ENCODE measurements around the gene CAPZA2.

CAPZA2 gene

DNA sequence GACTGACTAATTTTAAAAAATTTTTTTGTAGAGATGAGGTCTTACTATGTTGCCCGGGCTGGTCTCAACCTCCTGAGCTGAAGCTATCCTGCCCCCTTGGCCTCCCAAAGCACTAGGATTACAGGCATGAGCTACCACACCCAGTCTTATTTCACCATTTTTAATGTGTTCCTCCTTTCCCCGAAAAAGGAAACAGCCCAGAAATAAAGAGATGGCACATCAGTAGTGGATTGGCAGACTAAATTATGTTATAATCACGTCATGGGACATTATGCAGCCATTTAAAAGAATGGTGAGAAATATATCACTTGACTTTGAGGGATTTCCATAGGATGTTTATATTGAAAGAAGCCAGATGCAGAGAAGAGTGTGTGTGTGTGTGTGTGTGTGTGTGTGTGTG, 40.5 kb downstream of the CAPZA2 start:
- Histone ChIP-seq H3K9me3 (ENCODE audit: control insufficient read depth, low read length) (no peaks in the 10 kb centered on the region), H3K4me3 (ENCODE audit: insufficient read depth, low read depth, low read length, poor library complexity, severe bottlenecking) (no peak overlapping the region), H3K36me3 (ENCODE audit: control insufficient read depth, insufficient read depth, low read length) (peaks cover 17% of the 10 kb centered on the region), H3K4me1 (ENCODE audit: control insufficient read depth, insufficient read depth, low read length, poor library complexity, severe bottlenecking) (no peaks in the 10 kb centered on the region), H3K27me3 (replicated peaks; ENCODE audit: control insufficient read depth, insufficient read depth, low read length, poor library complexity, severe bottlenecking) (no peaks in the 10 kb centered on the region), H3K27ac (ENCODE audit: insufficient read depth, low read length, poor library complexity, severe bottlenecking) (no peak overlapping the region)
- DNase-seq = no peak

- no peaks in the 10 kb centered on the region for H3K4me1 ChIP-seq (ENCODE audit: control insufficient read depth, insufficient read depth, low read length, poor library complexity, severe bottlenecking)
- peaks cover 15% of the 10 kb centered on the region for H3K36me3 ChIP-seq (ENCODE audit: control insufficient read depth, insufficient read depth, low read length)
- no peaks in the 10 kb centered on the region for H3K27me3 ChIP-seq (replicated peaks; ENCODE audit: control insufficient read depth, insufficient read depth, low read length, poor library complexity, severe bottlenecking)
- H3K4me3 ChIP-seq (ENCODE audit: insufficient read depth, low read depth, low read length, poor library complexity, severe bottlenecking) = no peak overlapping the region
- no peak overlapping the region for H3K27ac ChIP-seq (ENCODE audit: insufficient read depth, low read length, poor library complexity, severe bottlenecking)
- DNase-seq = no peak
- no peaks in the 10 kb centered on the region for H3K9me3 ChIP-seq (ENCODE audit: control insufficient read depth, low read length)
Measured at GRCh38 chr7:116906391-116906790, 44.0 kb downstream of the CAPZA2 start.

GRCh38 chr7:116910383-116910782, 48.0 kb downstream of the CAPZA2 start:
- Histone ChIP-seq H3K27ac (ENCODE audit: insufficient read depth, low read length, poor library complexity, severe bottlenecking) (no peak overlapping the region), H3K9me3 (ENCODE audit: control insufficient read depth, low read length) (no peaks in the 10 kb centered on the region), H3K36me3 (ENCODE audit: control insufficient read depth, insufficient read depth, low read length) (peaks cover 33% of the 10 kb centered on the region), H3K4me3 (ENCODE audit: insufficient read depth, low read depth, low read length, poor library complexity, severe bottlenecking) (no peak overlapping the region), H3K27me3 (replicated peaks; ENCODE audit: control insufficient read depth, insufficient read depth, low read length, poor library complexity, severe bottlenecking) (no peaks in the 10 kb centered on the region), H3K4me1 (ENCODE audit: control insufficient read depth, insufficient read depth, low read length, poor library complexity, severe bottlenecking) (no peaks in the 10 kb centered on the region)
- DNase-seq = no peak

DNA sequence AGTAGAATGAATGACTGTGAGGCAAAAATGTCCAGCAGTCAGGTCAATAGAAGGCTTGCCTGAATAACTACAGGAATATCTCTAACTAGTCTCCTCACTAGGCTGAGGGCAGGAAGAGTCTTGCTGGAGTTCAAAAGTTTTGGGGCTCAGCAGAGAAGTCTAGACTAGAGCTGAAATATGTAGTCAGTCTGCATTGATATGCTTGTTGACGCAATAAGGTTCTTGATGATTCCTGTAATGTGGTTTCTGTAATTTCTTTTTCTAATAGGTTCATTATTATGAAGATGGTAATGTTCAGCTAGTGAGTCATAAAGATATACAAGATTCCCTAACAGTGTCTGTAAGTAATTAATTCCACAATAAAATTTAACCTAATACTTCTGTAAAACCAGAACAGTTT, 49.4 kb downstream of the CAPZA2 start:
- Histone ChIP-seq H3K27ac (ENCODE audit: insufficient read depth, low read length, poor library complexity, severe bottlenecking) (no peak overlapping the region), H3K9me3 (ENCODE audit: control insufficient read depth, low read length) (no peaks in the 10 kb centered on the region), H3K4me1 (ENCODE audit: control insufficient read depth, insufficient read depth, low read length, poor library complexity, severe bottlenecking) (no peaks in the 10 kb centered on the region), H3K36me3 (ENCODE audit: control insufficient read depth, insufficient read depth, low read length) (peaks cover 35% of the 10 kb centered on the region), H3K27me3 (replicated peaks; ENCODE audit: control insufficient read depth, insufficient read depth, low read length, poor library complexity, severe bottlenecking) (no peaks in the 10 kb centered on the region), H3K4me3 (ENCODE audit: insufficient read depth, low read depth, low read length, poor library complexity, severe bottlenecking) (no peak overlapping the region)
- DNase-seq = no peak

DNA sequence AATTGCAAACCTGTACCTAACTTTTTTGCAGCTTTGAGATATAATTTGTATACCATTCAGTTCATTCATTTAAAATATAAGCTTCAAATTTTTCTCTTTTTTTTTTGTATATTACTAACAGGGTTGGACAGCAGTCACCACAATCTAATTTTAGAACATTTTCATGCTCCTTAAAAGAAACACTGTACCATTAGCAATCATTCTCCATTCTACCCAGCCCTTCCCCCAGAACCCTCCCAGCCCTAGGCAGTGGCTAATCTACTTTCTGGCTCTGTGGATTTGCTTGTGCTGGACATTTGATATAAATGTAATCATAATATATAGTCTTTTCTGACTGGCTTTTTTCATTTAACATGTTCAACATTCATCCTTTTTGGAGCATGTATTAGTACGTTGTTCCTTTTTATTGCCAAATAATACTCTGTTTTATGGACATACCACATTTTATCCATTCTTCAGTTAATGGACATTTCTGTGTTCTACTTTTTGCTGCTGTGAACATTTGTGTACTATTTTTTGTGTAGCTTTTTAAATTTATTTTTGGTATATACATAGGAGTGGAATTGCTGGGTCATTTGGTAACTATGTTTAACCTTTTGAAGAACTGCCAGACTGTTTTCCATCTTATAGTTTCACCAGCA, 50.0 kb downstream of the CAPZA2 start:
- DNase-seq = no peak
- H3K4me1 ChIP-seq (ENCODE audit: control insufficient read depth, insufficient read depth, low read length, poor library complexity, severe bottlenecking) = no peaks in the 10 kb centered on the region
- no peak overlapping the region for H3K27ac ChIP-seq (ENCODE audit: insufficient read depth, low read length, poor library complexity, severe bottlenecking)
- peaks cover 38% of the 10 kb centered on the region for H3K36me3 ChIP-seq (ENCODE audit: control insufficient read depth, insufficient read depth, low read length)
- H3K4me3 ChIP-seq (ENCODE audit: insufficient read depth, low read depth, low read length, poor library complexity, severe bottlenecking) = no peak overlapping the region
- no peaks in the 10 kb centered on the region for H3K9me3 ChIP-seq (ENCODE audit: control insufficient read depth, low read length)
- no peaks in the 10 kb centered on the region for H3K27me3 ChIP-seq (replicated peaks; ENCODE audit: control insufficient read depth, insufficient read depth, low read length, poor library complexity, severe bottlenecking)

DNA sequence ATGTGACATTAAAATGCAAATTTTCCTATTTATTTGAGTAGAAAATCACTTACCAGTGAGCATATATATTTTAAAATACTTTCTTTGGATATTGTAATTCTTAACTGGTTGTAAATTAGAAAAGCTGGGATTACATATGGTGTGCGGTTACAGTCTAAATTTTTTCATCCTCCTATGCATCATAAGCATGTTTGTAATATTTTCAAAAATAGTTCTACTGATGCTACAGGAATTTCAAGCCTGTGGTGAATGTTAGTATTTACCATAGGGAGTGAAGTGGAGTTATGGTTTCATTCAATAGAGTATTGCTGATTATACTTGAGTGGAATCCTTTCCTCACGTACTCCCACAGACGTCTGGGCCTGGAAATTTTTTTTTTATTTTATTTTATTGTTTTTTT, 56.3 kb downstream of the CAPZA2 start:
- H3K9me3 ChIP-seq (ENCODE audit: control insufficient read depth, low read length) = no peaks in the 10 kb centered on the region
- no peak overlapping the region for H3K4me3 ChIP-seq (ENCODE audit: insufficient read depth, low read depth, low read length, poor library complexity, severe bottlenecking)
- DNase-seq = no peak
- H3K27ac ChIP-seq (ENCODE audit: insufficient read depth, low read length, poor library complexity, severe bottlenecking) = no peak overlapping the region
- H3K27me3 ChIP-seq (replicated peaks; ENCODE audit: control insufficient read depth, insufficient read depth, low read length, poor library complexity, severe bottlenecking) = no peaks in the 10 kb centered on the region
- H3K4me1 ChIP-seq (ENCODE audit: control insufficient read depth, insufficient read depth, low read length, poor library complexity, severe bottlenecking) = no peaks in the 10 kb centered on the region
- H3K36me3 ChIP-seq (ENCODE audit: control insufficient read depth, insufficient read depth, low read length) = peaks cover 23% of the 10 kb centered on the region

GRCh38 chr7:116920359-116920758, 58.0 kb downstream of the CAPZA2 start:
- DNase-seq = no peak

GRCh38 chr7:116922545-116922944, 60.2 kb downstream of the CAPZA2 start:
- Histone ChIP-seq H3K4me1 (ENCODE audit: control insufficient read depth, insufficient read depth, low read length, poor library complexity, severe bottlenecking) (no peaks in the 10 kb centered on the region), H3K36me3 (ENCODE audit: control insufficient read depth, insufficient read depth, low read length) (peaks cover 6% of the 10 kb centered on the region), H3K4me3 (ENCODE audit: insufficient read depth, low read depth, low read length, poor library complexity, severe bottlenecking) (no peak overlapping the region), H3K27ac (ENCODE audit: insufficient read depth, low read length, poor library complexity, severe bottlenecking) (no peak overlapping the region), H3K9me3 (ENCODE audit: control insufficient read depth, low read length) (no peaks in the 10 kb centered on the region), H3K27me3 (replicated peaks; ENCODE audit: control insufficient read depth, insufficient read depth, low read length, poor library complexity, severe bottlenecking) (no peaks in the 10 kb centered on the region)
- DNase-seq = no peak

More at GRCh38 chr7:116920359-116920758, 58.0 kb downstream of the CAPZA2 start:
- Histone ChIP-seq H3K9me3 (ENCODE audit: control insufficient read depth, low read length) (no peaks in the 10 kb centered on the region), H3K27ac (ENCODE audit: insufficient read depth, low read length, poor library complexity, severe bottlenecking) (no peak overlapping the region), H3K4me1 (ENCODE audit: control insufficient read depth, insufficient read depth, low read length, poor library complexity, severe bottlenecking) (no peaks in the 10 kb centered on the region), H3K4me3 (ENCODE audit: insufficient read depth, low read depth, low read length, poor library complexity, severe bottlenecking) (no peak overlapping the region), H3K27me3 (replicated peaks; ENCODE audit: control insufficient read depth, insufficient read depth, low read length, poor library complexity, severe bottlenecking) (no peaks in the 10 kb centered on the region), H3K36me3 (ENCODE audit: control insufficient read depth, insufficient read depth, low read length) (peaks cover 16% of the 10 kb centered on the region)

DNA sequence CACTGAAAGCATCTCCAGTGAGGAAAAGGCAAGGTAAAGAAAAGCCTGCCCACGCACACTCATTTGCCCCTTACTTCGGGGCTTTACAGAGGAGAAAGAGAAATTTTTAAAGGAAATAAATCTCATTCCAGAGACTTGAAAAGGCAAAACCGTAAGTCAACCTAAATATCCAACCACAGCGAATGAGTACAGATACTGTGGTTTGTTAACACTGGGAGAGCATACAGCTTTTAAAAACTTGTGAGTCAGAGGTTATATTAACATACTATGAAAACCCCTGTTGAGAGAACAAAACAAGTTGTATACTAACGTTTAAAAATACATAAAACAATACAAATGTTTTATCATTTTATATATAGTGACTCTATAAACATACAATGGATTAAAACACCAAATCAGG, 62.4 kb downstream of the CAPZA2 start:
- H3K27me3 ChIP-seq (replicated peaks; ENCODE audit: control insufficient read depth, insufficient read depth, low read length, poor library complexity, severe bottlenecking) = no peaks in the 10 kb centered on the region
- H3K36me3 ChIP-seq (ENCODE audit: control insufficient read depth, insufficient read depth, low read length) = no peaks in the 10 kb centered on the region
- no peaks in the 10 kb centered on the region for H3K9me3 ChIP-seq (ENCODE audit: control insufficient read depth, low read length)
- H3K4me3 ChIP-seq (ENCODE audit: insufficient read depth, low read depth, low read length, poor library complexity, severe bottlenecking) = no peak overlapping the region
- H3K4me1 ChIP-seq (ENCODE audit: control insufficient read depth, insufficient read depth, low read length, poor library complexity, severe bottlenecking) = no peaks in the 10 kb centered on the region
- no peak overlapping the region for H3K27ac ChIP-seq (ENCODE audit: insufficient read depth, low read length, poor library complexity, severe bottlenecking)
- no peak for DNase-seq

DNA sequence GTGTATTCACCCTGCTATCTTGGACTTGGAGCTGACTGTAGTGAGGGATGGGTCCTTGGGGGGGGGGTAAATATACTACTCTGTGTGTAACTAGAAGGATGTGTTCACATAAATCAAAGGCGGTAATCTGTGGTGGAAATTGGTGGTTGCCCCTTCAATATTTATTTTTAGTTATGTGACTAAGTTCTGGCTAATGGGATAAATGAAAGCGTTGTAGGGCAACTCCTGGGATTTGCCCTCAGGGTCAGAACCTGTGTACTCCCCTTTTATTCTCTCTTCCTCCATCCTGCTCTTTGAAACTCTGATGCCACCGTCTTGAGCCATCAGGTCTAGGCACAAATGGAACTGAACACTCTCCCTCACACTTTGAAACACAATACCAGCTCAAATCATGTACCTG, 66.6 kb downstream of the CAPZA2 start:
- Histone ChIP-seq H3K36me3 (ENCODE audit: control insufficient read depth, insufficient read depth, low read length) (no peaks in the 10 kb centered on the region), H3K4me3 (ENCODE audit: insufficient read depth, low read depth, low read length, poor library complexity, severe bottlenecking) (no peak overlapping the region), H3K4me1 (ENCODE audit: control insufficient read depth, insufficient read depth, low read length, poor library complexity, severe bottlenecking) (no peaks in the 10 kb centered on the region), H3K27me3 (replicated peaks; ENCODE audit: control insufficient read depth, insufficient read depth, low read length, poor library complexity, severe bottlenecking) (no peaks in the 10 kb centered on the region), H3K27ac (ENCODE audit: insufficient read depth, low read length, poor library complexity, severe bottlenecking) (no peak overlapping the region), H3K9me3 (ENCODE audit: control insufficient read depth, low read length) (no peaks in the 10 kb centered on the region)
- DNase-seq = no peak
